ENCODE results near the gene HMGCS2.

Gene HMGCS2

DNA sequence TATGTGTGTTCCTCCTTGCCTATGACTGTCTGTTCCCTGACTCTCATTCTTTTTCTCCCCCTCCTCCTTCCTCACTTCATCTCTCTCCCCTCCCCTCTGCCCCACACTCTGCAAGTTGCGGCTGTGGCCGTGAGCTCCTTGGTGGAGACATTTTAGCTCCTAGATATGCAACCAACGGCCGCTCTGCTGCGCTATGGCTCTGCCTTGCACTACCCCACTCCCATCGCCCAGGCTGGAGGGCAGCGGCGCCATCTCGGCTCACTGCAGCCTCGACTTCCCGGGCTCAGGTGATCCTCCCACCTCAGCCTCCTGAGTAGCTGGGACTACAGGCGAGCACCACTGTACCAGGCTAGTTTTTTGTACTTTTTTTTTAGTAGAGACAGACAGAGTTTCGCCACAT is 37.0 kb upstream of the HMGCS2 start:
- H3K27me3 ChIP-seq (ENCODE audit: control insufficient read depth, insufficient read depth, low read length) = no peaks in the 10 kb centered on the region
- H3K27ac ChIP-seq (ENCODE audit: low read length) = no peak overlapping the region
- DNase-seq (ENCODE audit: low read depth, low spot score) = no peak
- no peak overlapping the region for H3K4me3 ChIP-seq (ENCODE audit: low read length)
- WGBS (ENCODE audit: insufficient coverage, insufficient read length) = no CpG with 5 or more reads among the region's 13 CpGs
- no peaks in the 10 kb centered on the region for H3K9me3 ChIP-seq (ENCODE audit: control insufficient read depth, insufficient read depth, low read length)
- no peaks in the 10 kb centered on the region for H3K36me3 ChIP-seq (ENCODE audit: control insufficient read depth, insufficient read depth, low read length)
- no peaks in the 10 kb centered on the region for H3K4me1 ChIP-seq (ENCODE audit: control insufficient read depth, insufficient read depth, low read length)

DNA sequence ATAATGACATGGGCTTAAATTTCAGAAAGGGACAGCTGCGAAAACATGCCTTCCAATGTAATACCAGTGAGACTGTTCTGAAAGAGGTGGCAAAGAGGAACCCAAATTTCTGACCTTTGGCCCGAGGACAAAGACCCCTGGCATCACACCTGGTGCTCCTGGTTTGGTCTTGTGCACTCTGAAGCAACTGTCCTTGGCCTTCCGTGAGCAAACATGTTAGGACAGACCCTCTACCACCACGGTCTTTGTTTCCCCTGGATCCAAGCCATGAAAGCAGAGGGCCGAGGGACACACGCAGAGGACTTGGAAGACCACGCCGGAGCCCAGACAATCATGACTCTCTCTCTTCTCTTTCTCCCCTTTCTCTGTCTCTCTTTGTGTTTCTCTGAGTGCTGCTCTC is 36.5 kb upstream of the HMGCS2 start:
- no peaks in the 10 kb centered on the region for H3K4me1 ChIP-seq (ENCODE audit: control insufficient read depth, insufficient read depth, low read length)
- no peak overlapping the region for H3K4me3 ChIP-seq (ENCODE audit: low read length)
- DNase-seq (ENCODE audit: low read depth, low spot score) = no peak
- no peaks in the 10 kb centered on the region for H3K9me3 ChIP-seq (ENCODE audit: control insufficient read depth, insufficient read depth, low read length)
- H3K36me3 ChIP-seq (ENCODE audit: control insufficient read depth, insufficient read depth, low read length) = no peaks in the 10 kb centered on the region
- no peak overlapping the region for H3K27ac ChIP-seq (ENCODE audit: low read length)
- WGBS (ENCODE audit: insufficient coverage, insufficient read length) = no CpG with 5 or more reads among the region's 8 CpGs
- H3K27me3 ChIP-seq (ENCODE audit: control insufficient read depth, insufficient read depth, low read length) = no peaks in the 10 kb centered on the region

DNA sequence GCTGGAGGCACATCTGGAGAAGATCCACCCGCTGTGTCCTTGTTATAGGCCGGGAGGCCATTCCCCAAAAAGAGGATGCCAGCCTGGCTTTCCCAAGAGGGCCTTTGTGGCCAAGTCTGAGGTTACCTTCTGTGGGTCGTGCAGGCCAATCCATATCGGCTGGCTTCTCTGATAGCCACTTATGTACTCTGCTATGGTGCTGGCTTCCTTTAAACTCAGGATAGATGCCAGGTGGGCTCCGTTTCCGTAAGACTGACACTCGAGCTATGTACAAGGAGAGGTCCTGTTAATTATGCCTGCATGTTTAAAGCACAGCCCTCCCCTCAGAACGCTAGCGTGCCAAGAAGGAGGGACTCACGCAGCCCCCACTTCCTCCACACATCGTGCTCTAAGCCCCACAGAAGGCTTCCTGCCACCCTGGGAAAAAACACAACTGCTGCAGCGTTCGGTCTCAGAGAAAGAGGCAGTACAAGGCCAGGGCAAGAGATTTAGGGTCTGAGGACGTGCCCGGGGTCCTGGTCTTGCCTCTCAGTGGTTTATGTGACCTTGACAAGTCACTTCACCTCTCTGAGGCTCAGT is 31.0 kb upstream of the HMGCS2 start:
- Histone ChIP-seq H3K9me3 (ENCODE audit: control insufficient read depth, insufficient read depth, low read length) (no peaks in the 10 kb centered on the region), H3K4me3 (ENCODE audit: low read length) (no peak overlapping the region), H3K36me3 (ENCODE audit: control insufficient read depth, insufficient read depth, low read length) (no peaks in the 10 kb centered on the region), H3K27me3 (ENCODE audit: control insufficient read depth, insufficient read depth, low read length) (no peaks in the 10 kb centered on the region), H3K4me1 (ENCODE audit: control insufficient read depth, insufficient read depth, low read length) (no peaks in the 10 kb centered on the region), H3K27ac (ENCODE audit: low read length) (no peak overlapping the region)
- no CpG with 5 or more reads among the region's 15 CpGs for WGBS (ENCODE audit: insufficient coverage, insufficient read length)
- DNase-seq (ENCODE audit: low read depth, low spot score) = no peak

DNA sequence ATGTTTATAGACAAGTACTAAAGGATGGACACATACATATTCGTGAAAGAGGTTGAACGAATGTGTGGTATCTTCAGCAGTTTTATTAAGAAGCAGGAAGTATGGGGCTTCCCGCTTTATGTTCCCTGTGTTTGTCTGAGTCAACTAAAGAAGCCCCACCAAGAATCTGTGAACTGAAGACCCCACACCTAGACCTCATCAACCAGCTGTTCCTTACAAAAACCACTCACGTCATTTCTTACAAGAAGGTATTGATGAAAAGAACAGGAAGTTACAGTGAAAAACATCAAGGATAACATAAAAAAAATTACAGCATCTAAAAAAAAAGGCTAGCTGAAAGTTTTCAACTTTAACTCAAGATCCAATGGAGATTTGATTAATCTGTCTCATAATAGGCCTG is 30.3 kb upstream of the HMGCS2 start:
- DNase-seq (ENCODE audit: low read depth, low spot score) = no peak
- Histone ChIP-seq H3K4me1 (ENCODE audit: control insufficient read depth, insufficient read depth, low read length) (no peaks in the 10 kb centered on the region), H3K36me3 (ENCODE audit: control insufficient read depth, insufficient read depth, low read length) (no peaks in the 10 kb centered on the region), H3K4me3 (ENCODE audit: low read length) (no peak overlapping the region), H3K9me3 (ENCODE audit: control insufficient read depth, insufficient read depth, low read length) (no peaks in the 10 kb centered on the region), H3K27me3 (ENCODE audit: control insufficient read depth, insufficient read depth, low read length) (no peaks in the 10 kb centered on the region), H3K27ac (ENCODE audit: low read length) (no peak overlapping the region)
- no CpG with 5 or more reads among the region's 4 CpGs for WGBS (ENCODE audit: insufficient coverage, insufficient read length)

DNA sequence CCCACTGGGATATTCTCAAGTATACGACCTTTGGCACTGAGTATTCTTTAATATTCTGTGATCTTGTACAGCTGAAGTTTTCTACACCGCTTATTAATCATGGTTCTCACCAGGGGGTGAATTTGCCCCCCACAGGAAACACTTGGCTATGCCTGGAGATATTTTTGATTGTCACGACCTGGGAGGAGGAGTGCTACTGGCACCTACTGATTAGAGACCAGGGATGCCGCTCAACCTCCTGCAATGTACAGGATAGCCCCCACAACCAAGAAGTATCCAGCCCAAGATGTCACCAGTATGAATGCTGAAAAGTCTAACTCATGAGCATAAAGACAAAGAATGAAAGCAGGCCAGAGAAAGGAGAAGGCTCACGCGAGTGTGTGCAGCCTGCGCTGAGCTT is 28.9 kb upstream of the HMGCS2 start:
- Histone ChIP-seq H3K27ac (ENCODE audit: low read length) (no peak overlapping the region), H3K27me3 (ENCODE audit: control insufficient read depth, insufficient read depth, low read length) (no peaks in the 10 kb centered on the region), H3K4me3 (ENCODE audit: low read length) (no peak overlapping the region), H3K4me1 (ENCODE audit: control insufficient read depth, insufficient read depth, low read length) (no peaks in the 10 kb centered on the region), H3K9me3 (ENCODE audit: control insufficient read depth, insufficient read depth, low read length) (no peaks in the 10 kb centered on the region), H3K36me3 (ENCODE audit: control insufficient read depth, insufficient read depth, low read length) (no peaks in the 10 kb centered on the region)
- WGBS (ENCODE audit: insufficient coverage, insufficient read length) = no CpG with 5 or more reads among the region's 7 CpGs
- DNase-seq (ENCODE audit: low read depth, low spot score) = no peak

DNA sequence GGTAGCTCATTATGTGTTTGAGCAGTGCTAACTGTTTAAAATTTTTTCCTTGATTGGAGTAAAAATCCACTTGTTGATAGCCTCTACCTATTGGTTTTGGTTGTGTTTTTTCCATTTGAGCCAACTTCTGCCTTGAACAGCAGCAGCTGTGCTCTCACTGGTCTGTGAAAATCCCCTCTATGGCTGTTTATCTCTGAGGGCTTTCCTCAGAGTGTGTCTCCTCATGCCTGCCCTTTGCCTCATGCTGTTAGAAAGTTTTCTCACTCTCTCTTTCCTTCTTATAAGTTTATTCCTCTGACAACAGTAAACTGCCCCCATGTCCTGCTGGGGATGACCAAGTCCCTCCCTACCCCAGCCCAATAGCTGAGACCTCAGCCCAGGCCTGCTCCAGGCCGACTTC is 28.5 kb upstream of the HMGCS2 start:
- no peaks in the 10 kb centered on the region for H3K4me1 ChIP-seq (ENCODE audit: control insufficient read depth, insufficient read depth, low read length)
- no peak for DNase-seq (ENCODE audit: low read depth, low spot score)
- H3K9me3 ChIP-seq (ENCODE audit: control insufficient read depth, insufficient read depth, low read length) = no peaks in the 10 kb centered on the region
- no peak overlapping the region for H3K27ac ChIP-seq (ENCODE audit: low read length)
- WGBS (ENCODE audit: insufficient coverage, insufficient read length) = no CpG with 5 or more reads among the region's 1 CpG
- H3K4me3 ChIP-seq (ENCODE audit: low read length) = no peak overlapping the region
- H3K36me3 ChIP-seq (ENCODE audit: control insufficient read depth, insufficient read depth, low read length) = no peaks in the 10 kb centered on the region
- H3K27me3 ChIP-seq (ENCODE audit: control insufficient read depth, insufficient read depth, low read length) = no peaks in the 10 kb centered on the region

DNA sequence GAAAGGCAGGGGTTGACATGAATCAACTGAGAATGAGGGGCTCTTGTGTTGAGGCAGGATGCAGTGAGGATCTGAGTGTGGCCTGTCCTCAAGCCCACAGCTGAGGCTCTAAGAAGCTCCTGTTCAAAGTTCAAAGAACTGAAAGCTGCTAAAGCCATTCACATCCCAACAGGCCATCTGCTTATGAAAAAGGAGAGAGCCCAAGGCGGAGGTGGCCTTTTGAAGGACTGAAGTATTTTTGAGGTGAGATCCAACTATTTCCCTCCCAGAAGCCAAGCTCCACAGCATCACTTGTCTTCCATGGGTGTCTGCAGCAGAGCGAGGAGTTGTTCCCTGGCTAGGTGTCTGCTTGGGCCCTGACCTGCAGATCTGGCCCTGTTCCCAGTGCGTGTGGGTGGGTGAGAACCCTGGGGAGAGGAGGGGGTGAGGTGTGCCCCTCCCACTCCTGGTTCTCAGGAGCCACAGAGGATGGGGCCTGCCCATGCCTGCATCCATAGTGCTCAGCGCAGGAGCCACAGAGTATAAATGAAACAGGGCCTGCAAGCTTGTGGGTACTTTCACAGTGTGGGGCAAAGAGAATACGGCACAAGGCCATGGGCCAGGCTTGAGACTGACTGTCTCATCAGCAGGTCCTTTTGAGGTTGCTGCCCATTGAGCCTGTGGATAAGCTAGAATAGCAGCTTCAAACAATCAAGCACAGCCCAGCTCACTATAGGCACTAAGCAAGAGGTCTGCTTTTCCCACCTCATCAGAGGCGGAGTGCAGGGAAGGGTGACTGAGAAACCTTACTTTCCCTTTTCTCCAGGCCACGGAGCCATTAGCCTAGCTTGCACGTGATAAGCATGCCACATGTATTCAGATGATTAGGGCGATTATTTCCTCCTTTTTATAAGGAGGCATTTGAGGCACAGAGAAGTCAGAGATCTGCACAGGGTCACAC is 26.8 kb upstream of the HMGCS2 start:
- Histone ChIP-seq H3K36me3 (ENCODE audit: control insufficient read depth, insufficient read depth, low read length) (no peaks in the 10 kb centered on the region), H3K4me1 (ENCODE audit: control insufficient read depth, insufficient read depth, low read length) (0 out of 2 replicates have a peak, but pooled peaks cover 2% of the 10 kb centered on the region), H3K4me3 (ENCODE audit: low read length) (no peak overlapping the region), H3K9me3 (ENCODE audit: control insufficient read depth, insufficient read depth, low read length) (no peaks in the 10 kb centered on the region), H3K27ac (ENCODE audit: low read length) (no peak overlapping the region), H3K27me3 (ENCODE audit: control insufficient read depth, insufficient read depth, low read length) (no peaks in the 10 kb centered on the region)
- DNase-seq (ENCODE audit: low read depth, low spot score) = no peak
- no CpG with 5 or more reads among the region's 9 CpGs for WGBS (ENCODE audit: insufficient coverage, insufficient read length)

DNA sequence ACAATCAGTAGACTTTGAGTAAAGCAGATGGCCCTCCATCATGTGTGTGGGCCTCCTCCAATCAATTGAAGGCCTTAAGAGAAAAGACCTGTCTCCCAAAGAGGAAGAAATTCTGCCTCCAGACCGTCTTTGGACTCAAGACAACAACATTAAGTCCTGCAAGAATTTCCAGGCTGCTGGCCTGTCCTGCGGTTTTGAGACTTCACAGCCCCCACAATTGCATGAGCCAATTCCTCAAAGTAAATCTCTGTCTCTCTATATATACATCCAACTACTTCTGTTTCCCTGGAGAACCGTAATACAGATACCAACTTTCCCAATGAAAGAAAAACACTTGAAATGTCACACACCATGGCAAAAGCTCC is 26.2 kb upstream of the HMGCS2 start:
- WGBS (ENCODE audit: insufficient coverage, insufficient read length) = no CpG with 5 or more reads among the region's 3 CpGs
- H3K27ac ChIP-seq (ENCODE audit: low read length) = no peak overlapping the region

DNA sequence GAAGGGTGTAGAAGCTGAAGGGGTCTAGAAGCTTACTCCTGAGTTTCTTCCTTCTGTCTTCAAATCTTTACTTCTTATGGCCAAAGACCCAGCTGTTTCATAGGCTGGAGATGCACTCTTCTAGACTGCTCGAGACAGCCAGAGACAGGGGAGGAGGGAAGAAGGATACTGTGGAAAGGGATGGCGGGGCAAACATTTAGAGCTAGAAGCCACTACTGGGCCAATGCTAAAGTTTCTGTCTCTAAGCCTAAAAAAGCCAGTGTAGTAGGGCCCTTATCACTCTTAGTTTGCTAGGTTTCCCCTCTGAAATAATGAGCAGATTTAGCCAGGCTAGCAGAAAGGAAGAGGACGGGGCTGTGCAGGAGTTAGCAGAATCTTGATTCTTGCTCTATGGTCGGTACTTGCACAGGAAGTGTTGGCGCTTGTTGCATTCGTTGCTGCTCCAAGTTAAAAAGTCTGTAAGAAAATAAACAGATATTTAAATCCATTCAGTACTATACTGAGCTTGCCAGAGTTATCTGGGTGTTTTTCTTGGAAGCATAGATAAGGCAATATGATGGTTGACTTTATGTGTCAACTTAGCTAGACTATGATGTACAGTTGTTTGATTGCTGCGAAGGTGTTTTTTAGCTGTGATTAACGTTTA is 25.6 kb upstream of the HMGCS2 start:
- Histone ChIP-seq H3K4me1 (ENCODE audit: control insufficient read depth, insufficient read depth, low read length) (0 out of 2 replicates have a peak, but pooled peaks cover 2% of the 10 kb centered on the region), H3K27me3 (ENCODE audit: control insufficient read depth, insufficient read depth, low read length) (no peaks in the 10 kb centered on the region)
- no CpG with 5 or more reads among the region's 8 CpGs for whole genome bisulfite sequencing (ENCODE audit: insufficient coverage, insufficient read length)

More for the DNA sequence above, 26.2 kb upstream of the HMGCS2 start:
- Histone ChIP-seq H3K36me3 (ENCODE audit: control insufficient read depth, insufficient read depth, low read length) (no peaks in the 10 kb centered on the region), H3K4me1 (ENCODE audit: control insufficient read depth, insufficient read depth, low read length) (0 out of 2 replicates have a peak, but pooled peaks cover 2% of the 10 kb centered on the region), H3K9me3 (ENCODE audit: control insufficient read depth, insufficient read depth, low read length) (no peaks in the 10 kb centered on the region), H3K27me3 (ENCODE audit: control insufficient read depth, insufficient read depth, low read length) (no peaks in the 10 kb centered on the region), H3K4me3 (ENCODE audit: low read length) (no peak overlapping the region)
- DNase-seq (ENCODE audit: low read depth, low spot score) = no peak

DNA sequence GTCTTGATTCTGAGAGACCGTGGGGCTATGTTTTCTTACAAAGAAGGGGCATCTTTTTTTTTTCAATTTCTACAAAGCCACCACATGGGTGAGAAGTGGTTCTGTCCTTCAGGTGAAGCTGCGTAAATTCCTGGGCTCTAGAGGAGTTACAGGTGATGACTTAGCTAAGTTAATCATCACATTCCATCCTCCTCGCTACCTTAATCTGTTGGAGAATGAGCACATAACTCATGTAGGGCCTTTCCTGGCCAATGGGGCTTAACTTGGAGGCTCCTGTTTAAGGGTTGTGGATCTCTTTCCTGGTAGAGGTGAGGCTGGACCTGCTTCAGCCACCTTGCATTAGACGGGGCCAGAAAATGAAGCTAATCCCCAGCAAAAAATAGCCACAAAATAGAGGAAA is 22.7 kb upstream of the HMGCS2 start:
- no CpG with 5 or more reads among the region's 4 CpGs for WGBS (ENCODE audit: insufficient coverage, insufficient read length)
- H3K9me3 ChIP-seq (ENCODE audit: control insufficient read depth, insufficient read depth, low read length) = no peaks in the 10 kb centered on the region
- H3K4me1 ChIP-seq (ENCODE audit: control insufficient read depth, insufficient read depth, low read length) = 0 out of 2 replicates have a peak, but pooled peaks cover 2% of the 10 kb centered on the region
- no peaks in the 10 kb centered on the region for H3K27me3 ChIP-seq (ENCODE audit: control insufficient read depth, insufficient read depth, low read length)
- no peak overlapping the region for H3K4me3 ChIP-seq (ENCODE audit: low read length)
- H3K27ac ChIP-seq (ENCODE audit: low read length) = no peak overlapping the region
- DNase-seq (ENCODE audit: low read depth, low spot score) = no peak
- no peaks in the 10 kb centered on the region for H3K36me3 ChIP-seq (ENCODE audit: control insufficient read depth, insufficient read depth, low read length)

More for the DNA sequence above, 25.6 kb upstream of the HMGCS2 start:
- Histone ChIP-seq H3K9me3 (ENCODE audit: control insufficient read depth, insufficient read depth, low read length) (no peaks in the 10 kb centered on the region), H3K4me3 (ENCODE audit: low read length) (no peak overlapping the region), H3K36me3 (ENCODE audit: control insufficient read depth, insufficient read depth, low read length) (no peaks in the 10 kb centered on the region), H3K27ac (ENCODE audit: low read length) (no peak overlapping the region)
- DNase-seq (ENCODE audit: low read depth, low spot score) = no peak

Data from iPS DF 6.9 (cell line).